B cell (primary cell): ENCODE measurements around the gene MTX1. TPM values are rescaled to one million over a fixed set of nuclear protein-coding genes. Genes with fewer than 3 reads are reported as not detected.

Experiments used
- ATAC-seq: fragments of 200-7000 bp; cut with Tn5 transposase; one replicate; pipeline ENCODE4 v1.10.0; 2021; ENCODE audit warnings: low read depth, mild to moderate bottlenecking, moderate number of reproducible peaks, moderate library complexity
- CTCF ChIA-PET: fragments of 350-600 bp; sonication (Branson Sonifier 250); formaldehyde crosslinking; loops from one replicate; lab custom pipeline; 2021; ENCODE audit warnings: antibody characterized with exemption, inconsistent platforms; lab: Charles Lee
- POLR2A ChIA-PET: fragments of 350-600 bp; sonication (Branson Sonifier 250); formaldehyde crosslinking; loops from one replicate; lab custom pipeline; 2021; ENCODE audit warnings: antibody characterized with exemption; lab: Charles Lee
- DNase-seq: peaks from one replicate; pipeline ENCODE4 v3.0.0; 2013
- H2AFZ ChIP-seq: 2 replicates; pipeline ENCODE4 v1.6.1; 2012; ENCODE audit warnings: mild to moderate bottlenecking, low read depth, low read length; ENCODE audit not compliant: insufficient read depth, poor library complexity, severe bottlenecking
- H3K27ac ChIP-seq, 2 donors: 1 replicate in 1 of 2; 2 replicates in 1 of 2; pipeline ENCODE4 v1.5.1; 2012 to 2013; ENCODE audit warnings: low read length in 2 of 2, mild to moderate bottlenecking in 2 of 2, moderate library complexity in 1 of 2
- H3K27me3 ChIP-seq, 4 experiments: fragments of 200-600 bp in 1 of 4; sonication (generic) in 1 of 4; replicated peaks in 1 of 4; 1 replicate in 2 of 4; 2 replicates in 2 of 4; pipeline versions ENCODE4 v1.6.1 to v1.7.0; 2013 to 2016; ENCODE audit warnings: low read length in 3 of 4, mild to moderate bottlenecking in 2 of 4, mixed read lengths in 1 of 4, moderate library complexity in 1 of 4; ENCODE audit not compliant: insufficient read depth in 4 of 4, control insufficient read depth in 3 of 4; ENCODE audit errors: control extremely low read depth in 1 of 4
- H3K36me3 ChIP-seq, 2 experiments: replicated peaks in 1 of 2; 1 replicate in 1 of 2; 2 replicates in 1 of 2; pipeline versions ENCODE4 v1.6.1 to v1.7.1; 2013; ENCODE audit warnings: low read length in 1 of 2; ENCODE audit not compliant: insufficient read depth in 2 of 2, control insufficient read depth in 1 of 2; ENCODE audit errors: control extremely low read depth in 1 of 2, extremely low read depth in 1 of 2
- H3K4me1 ChIP-seq, 2 donors: fragments of 200-600 bp in 1 of 2; sonication (generic) in 1 of 2; 1 replicate in 1 of 2; 2 replicates in 1 of 2; pipeline versions ENCODE4 v1.5.1 to v1.6.1; 2013 to 2017; ENCODE audit warnings: low read length in 2 of 2; ENCODE audit not compliant: control insufficient read depth in 2 of 2, insufficient read depth in 2 of 2
- H3K4me2 ChIP-seq: replicated peaks from 2 replicates; pipeline ENCODE3; 2012; ENCODE audit warnings: mild to moderate bottlenecking, low read depth, low read length; ENCODE audit not compliant: poor library complexity, severe bottlenecking
- H3K4me3 ChIP-seq, 5 experiments: fragments of 200-600 bp in 1 of 5; sonication (generic) in 1 of 5; 1 replicate in 3 of 5; 2 replicates in 2 of 5; pipeline versions ENCODE4 v1.5.1 to v1.7.0; 2011 to 2016; ENCODE audit warnings: low read length in 4 of 5, mild to moderate bottlenecking in 4 of 5, low read depth in 2 of 5, control low read depth in 1 of 5, moderate library complexity in 1 of 5; ENCODE audit not compliant: insufficient read depth in 1 of 5; ENCODE audit errors: control extremely low read depth in 1 of 5, extremely low read depth in 1 of 5
- H3K79me2 ChIP-seq: fragments of 200-600 bp; sonication (generic); one replicate; pipeline ENCODE4 v1.6.0; 2016; ENCODE audit warnings: low read length; ENCODE audit not compliant: control insufficient read depth, insufficient read depth
- H3K9ac ChIP-seq: fragments of 200-600 bp; sonication (generic); 2 replicates; pipeline ENCODE4 v1.6.1; 2017; ENCODE audit warnings: mild to moderate bottlenecking, low read length, moderate library complexity
- H3K9me3 ChIP-seq, 3 donors: one replicate each; pipeline versions ENCODE4 v1.6.1 to v1.7.1; 2013; ENCODE audit warnings: low read length in 2 of 3; ENCODE audit not compliant: control insufficient read depth in 2 of 3, insufficient read depth in 1 of 3; ENCODE audit errors: control extremely low read depth in 1 of 3
- H4K20me1 ChIP-seq: 2 replicates; pipeline ENCODE4 v1.6.0; 2012; ENCODE audit warnings: mild to moderate bottlenecking, low read length; ENCODE audit not compliant: insufficient read depth, control insufficient read depth, poor library complexity, severe bottlenecking
- H3K27ac Mint-ChIP-seq: one replicate; pipeline ENCODE4 v1.8.0; 2021; ENCODE audit warnings: mixed read lengths
- H3K27me3 Mint-ChIP-seq: one replicate; pipeline ENCODE4 v1.8.0; 2021; ENCODE audit warnings: mixed read lengths
- H3K4me1 Mint-ChIP-seq: one replicate; pipeline ENCODE4 v1.8.0; 2021; ENCODE audit warnings: mixed read lengths
- H3K4me3 Mint-ChIP-seq: one replicate; pipeline ENCODE4 v1.8.0; 2021; ENCODE audit warnings: mixed read lengths
- H3K9me3 Mint-ChIP-seq: one replicate; pipeline ENCODE4 v1.8.0; 2022; ENCODE audit warnings: mixed read lengths; ENCODE audit not compliant: insufficient read depth
- EZH2 ChIP-seq: IDR thresholded peaks from 2 replicates; pipeline ENCODE4 v1.6.1; 2012; ENCODE audit warnings: borderline replicate concordance, low read depth, mild to moderate bottlenecking, moderate library complexity, low read length; ENCODE audit not compliant: insufficient read depth, poor library complexity, severe bottlenecking
- WGBS: methylation state at CpG from one replicate; pipeline ENCODE4 v1.1.5; 2013; ENCODE audit warnings: missing lambda C conversion rate; ENCODE audit not compliant: insufficient coverage; 5-methylcytosine and 5-hydroxymethylcytosine counted together
- intact Hi-C: fragments of 100-400 bp; cut with micrococcal nuclease; formaldehyde crosslinking; loops from one replicate; pipeline ENCODE4 v1.10.0; 2022
- polyA plus RNA-seq: library from polyadenylated mRNA; depleted of rRNA; stranded (reverse); fragments of >200 nt; gene quantifications from 2 replicates; pipeline ENCODE4 v1.2.3, GENCODE V29; 2012
- total RNA-seq, 2 donors: library from RNA; stranded (reverse); fragments of 120-200 nt in 1 of 2; gene quantifications; 1 replicate in 1 of 2; 2 replicates in 1 of 2; pipeline versions ENCODE4 v1.2.3 to v1.2.4, GENCODE V29; 2013 to 2022
- TF ChIP-seq, protein P1 (sequence below): fragments of 200-600 bp; IDR thresholded peaks from one replicate; pipeline ENCODE4 v1.8.0; 2022; ENCODE audit warnings: antibody characterized with exemption, mild to moderate bottlenecking

MTX1 gene
- total and polyA plus RNA-seq, 2 donors (not counting 1 experiment from before 2014, with no cell fraction given) = 19.0 to 40.4 TPM

GRCh38 chr1:155179112-155180031, 29.1 kb upstream of the MTX1 start:
- Histone ChIP-seq H3K79me2 (no peaks in the 10 kb centered on the region), H3K27me3 (no peaks in the 10 kb centered on the region), H3K4me2 (no peak overlapping the region), H3K36me3 (no peaks in the 10 kb centered on the region), H3K27ac (no peak overlapping the region), H3K9me3 (no peaks in the 10 kb centered on the region), H2AFZ (no peak overlapping the region), H4K20me1 (no peaks in the 10 kb centered on the region), H3K4me1 (peaks cover 8 to 20% of the 10 kb centered on the region in 2 donors), H3K4me3 (no peak overlapping the region), H3K9ac (no peak overlapping the region)
- intact Hi-C loops = no loop called here
- CTCF ChIA-PET = interaction anchor here (0.6 to 12.7 kb wide), 8 partner anchors 10 to 94 kb away, joined by 3 to 196 read pairs (median 4); no protein-coding TSS in a partner anchor
- peak; percentile 15 for DNase-seq
- Mint-ChIP-seq H3K4me3 (no peak overlapping the region), H3K4me1 (peaks cover 21% of the 10 kb centered on the region), H3K27ac (no peak overlapping the region), H3K27me3 (no peaks in the 10 kb centered on the region), H3K9me3 (no peaks in the 10 kb centered on the region)
- POLR2A ChIA-PET = no interaction called here
- WGBS = 92% methylated on average over 29 of the region's 31 CpGs
- ATAC-seq = no peak
- no peak for TF ChIP-seq EZH2
- TF ChIP-seq, protein P1, sequence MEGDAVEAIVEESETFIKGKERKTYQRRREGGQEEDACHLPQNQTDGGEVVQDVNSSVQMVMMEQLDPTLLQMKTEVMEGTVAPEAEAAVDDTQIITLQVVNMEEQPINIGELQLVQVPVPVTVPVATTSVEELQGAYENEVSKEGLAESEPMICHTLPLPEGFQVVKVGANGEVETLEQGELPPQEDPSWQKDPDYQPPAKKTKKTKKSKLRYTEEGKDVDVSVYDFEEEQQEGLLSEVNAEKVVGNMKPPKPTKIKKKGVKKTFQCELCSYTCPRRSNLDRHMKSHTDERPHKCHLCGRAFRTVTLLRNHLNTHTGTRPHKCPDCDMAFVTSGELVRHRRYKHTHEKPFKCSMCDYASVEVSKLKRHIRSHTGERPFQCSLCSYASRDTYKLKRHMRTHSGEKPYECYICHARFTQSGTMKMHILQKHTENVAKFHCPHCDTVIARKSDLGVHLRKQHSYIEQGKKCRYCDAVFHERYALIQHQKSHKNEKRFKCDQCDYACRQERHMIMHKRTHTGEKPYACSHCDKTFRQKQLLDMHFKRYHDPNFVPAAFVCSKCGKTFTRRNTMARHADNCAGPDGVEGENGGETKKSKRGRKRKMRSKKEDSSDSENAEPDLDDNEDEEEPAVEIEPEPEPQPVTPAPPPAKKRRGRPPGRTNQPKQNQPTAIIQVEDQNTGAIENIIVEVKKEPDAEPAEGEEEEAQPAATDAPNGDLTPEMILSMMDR = no peak
